PFSK-1 (cell line): ENCODE results near the gene ORAI1.

Source experiments
- POLR2AphosphoS5 ChIP-seq: IDR thresholded peaks from 2 replicates; pipeline ENCODE4 v1.6.1; 2012; ENCODE audit warnings: low read depth, mild to moderate bottlenecking, control low read depth, low read length, moderate library complexity
- SIN3A ChIP-seq: IDR thresholded peaks from 2 replicates; pipeline ENCODE4 v1.6.1; 2012; ENCODE audit warnings: mild to moderate bottlenecking, low read length, moderate library complexity, borderline replicate concordance; ENCODE audit not compliant: insufficient read depth

DNA sequence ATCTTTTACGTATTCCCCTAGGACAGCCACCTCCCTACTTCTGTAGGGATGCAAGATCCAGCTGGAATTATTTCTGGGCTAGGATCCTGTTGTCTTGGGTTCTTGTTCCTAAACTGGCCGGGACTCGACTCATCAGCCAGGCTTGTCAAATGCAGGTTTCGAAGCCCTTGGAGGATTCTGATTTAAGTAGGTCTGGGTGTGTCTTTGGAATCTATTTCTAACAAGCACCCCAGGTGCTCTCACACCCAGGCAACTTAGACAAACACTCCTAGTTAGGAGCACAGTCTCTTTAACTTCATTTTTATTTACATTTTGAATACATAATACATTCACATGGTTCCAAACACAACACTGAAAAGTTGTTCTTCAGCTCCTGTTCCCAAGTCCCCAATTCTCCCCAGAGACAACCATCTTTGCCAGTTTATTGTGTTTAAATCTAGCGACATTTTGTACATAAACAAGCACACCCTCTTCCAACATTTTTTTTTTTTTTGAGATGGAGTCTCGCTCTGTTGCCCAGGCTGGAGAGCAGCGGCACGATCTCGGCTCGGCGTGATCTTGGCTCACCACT, 22.2 kb downstream of the ORAI1 start:
- TF ChIP-seq POLR2AphosphoS5 (no peak), SIN3A (no peak)
